MM.1S (cell line): ENCODE results near the gene FES.

Experiments
- DNase-seq: peaks from one replicate; pipeline ENCODE4 v3.0.0-alpha.2; 2015
- H2AFZ ChIP-seq: fragments of 300-600 bp; sonication (generic); 2 replicates; pipeline ENCODE4 v1.6.0; 2016; ENCODE audit warnings: antibody characterized with exemption, low read length
- H3F3A ChIP-seq: fragments of 300-600 bp; sonication (generic); 2 replicates; pipeline ENCODE4 v1.6.1; 2016; ENCODE audit warnings: mild to moderate bottlenecking, antibody characterized with exemption, low read length, moderate library complexity, mixed read lengths; ENCODE audit not compliant: insufficient read depth
- H3K27ac ChIP-seq: fragments of 300-600 bp; sonication (generic); 2 replicates; pipeline ENCODE4 v1.5.1; 2016; ENCODE audit warnings: mild to moderate bottlenecking, low read length
- H3K27me3 ChIP-seq: fragments of 300-600 bp; sonication (generic); replicated peaks from 2 replicates; pipeline ENCODE4 v1.6.0; 2016; ENCODE audit warnings: low read length; ENCODE audit not compliant: insufficient read depth
- H3K36me3 ChIP-seq: fragments of 300-600 bp; sonication (generic); replicated peaks from 2 replicates; pipeline ENCODE4 v1.6.1; 2016; ENCODE audit warnings: mild to moderate bottlenecking, low read length, mixed read lengths; ENCODE audit not compliant: insufficient read depth
- H3K4me1 ChIP-seq: fragments of 300-600 bp; sonication (generic); 2 replicates; pipeline ENCODE4 v1.6.1; 2016; ENCODE audit warnings: low read length, mixed read lengths
- H3K4me2 ChIP-seq: fragments of 300-600 bp; sonication (generic); 2 replicates; pipeline ENCODE4 v1.6.0; 2016; ENCODE audit warnings: low read depth, low read length
- H3K4me3 ChIP-seq: fragments of 300-600 bp; sonication (generic); 2 replicates; pipeline ENCODE4 v1.5.1; 2016; ENCODE audit warnings: low read length, mixed read lengths
- H3K79me2 ChIP-seq: fragments of 300-600 bp; sonication (generic); 2 replicates; pipeline ENCODE4 v1.6.1; 2016; ENCODE audit warnings: mixed run types, low read length, mixed read lengths
- H3K9ac ChIP-seq: fragments of 300-600 bp; sonication (generic); 2 replicates; pipeline ENCODE4 v1.6.1; 2016; ENCODE audit warnings: low read length, mixed read lengths
- H3K9me2 ChIP-seq: fragments of 300-600 bp; sonication (generic); replicated peaks from 2 replicates; pipeline ENCODE4 v1.6.1; 2016; ENCODE audit warnings: mild to moderate bottlenecking, low read length, mixed read lengths; ENCODE audit not compliant: insufficient read depth
- H3K9me3 ChIP-seq: fragments of 300-600 bp; sonication (generic); replicated peaks from 2 replicates; pipeline ENCODE4 v1.6.1; 2016; ENCODE audit warnings: mild to moderate bottlenecking, low read length, mixed read lengths; ENCODE audit not compliant: insufficient read depth
- H4K20me1 ChIP-seq: fragments of 300-600 bp; sonication (generic); 2 replicates; pipeline ENCODE4 v1.6.1; 2016; ENCODE audit warnings: mild to moderate bottlenecking, low read length, moderate library complexity, mixed read lengths; ENCODE audit not compliant: insufficient read depth
- EZH2 ChIP-seq: fragments of 300-600 bp; sonication (generic); optimal IDR thresholded peaks from 2 replicates; pipeline ENCODE3; 2017; ENCODE audit warnings: low read depth, mild to moderate bottlenecking, antibody characterized with exemption, low read length, mixed read lengths
- EZH2phosphoT487 ChIP-seq: fragments of 300-600 bp; sonication (generic); IDR thresholded peaks from 2 replicates; pipeline ENCODE4 v1.6.1; 2018; ENCODE audit warnings: antibody characterized with exemption, low read length
- TF ChIP-seq, protein P1 (sequence below): fragments of 300-600 bp; sonication (generic); IDR thresholded peaks from 2 replicates; pipeline ENCODE4 v1.5.1; 2016; ENCODE audit warnings: antibody characterized with exemption, low read length, mixed read lengths

The FES gene

DNA sequence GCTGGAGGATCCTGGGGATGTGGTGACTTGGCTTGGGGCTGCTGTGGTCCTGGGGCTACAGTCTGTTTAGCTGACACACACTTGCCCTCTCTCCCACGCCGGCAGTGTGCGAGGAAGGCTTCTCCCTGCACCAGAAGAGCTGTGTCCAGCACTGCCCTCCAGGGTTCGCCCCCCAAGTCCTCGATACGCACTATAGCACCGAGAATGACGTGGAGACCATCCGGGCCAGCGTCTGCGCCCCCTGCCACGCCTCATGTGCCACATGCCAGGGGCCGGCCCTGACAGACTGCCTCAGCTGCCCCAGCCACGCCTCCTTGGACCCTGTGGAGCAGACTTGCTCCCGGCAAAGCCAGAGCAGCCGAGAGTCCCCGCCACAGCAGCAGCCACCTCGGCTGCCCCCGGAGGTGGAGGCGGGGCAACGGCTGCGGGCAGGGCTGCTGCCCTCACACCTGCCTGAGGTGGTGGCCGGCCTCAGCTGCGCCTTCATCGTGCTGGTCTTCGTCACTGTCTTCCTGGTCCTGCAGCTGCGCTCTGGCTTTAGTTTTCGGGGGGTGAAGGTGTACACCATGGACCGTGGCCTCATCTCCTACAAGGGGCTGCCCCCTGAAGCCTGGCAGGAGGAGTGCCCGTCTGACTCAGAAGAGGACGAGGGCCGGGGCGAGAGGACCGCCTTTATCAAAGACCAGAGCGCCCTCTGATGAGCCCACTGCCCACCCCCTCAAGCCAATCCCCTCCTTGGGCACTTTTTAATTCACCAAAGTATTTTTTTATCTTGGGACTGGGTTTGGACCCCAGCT is 2.9 kb upstream of the FES start:
- H3K4me3 ChIP-seq, result no peak overlapping the region
- no peak overlapping the region for H3K27ac ChIP-seq
- no peak for DNase-seq
- no peaks in the 10 kb centered on the region for H3K27me3 ChIP-seq
- H3K79me2 ChIP-seq, result no peaks in the 10 kb centered on the region
- H4K20me1 ChIP-seq, result no peaks in the 10 kb centered on the region
- no peaks in the 10 kb centered on the region; the same call in 1 of the 2 replicates for H3F3A ChIP-seq
- no peak for TF ChIP-seq EZH2phosphoT487
- TF ChIP-seq, protein P1, sequence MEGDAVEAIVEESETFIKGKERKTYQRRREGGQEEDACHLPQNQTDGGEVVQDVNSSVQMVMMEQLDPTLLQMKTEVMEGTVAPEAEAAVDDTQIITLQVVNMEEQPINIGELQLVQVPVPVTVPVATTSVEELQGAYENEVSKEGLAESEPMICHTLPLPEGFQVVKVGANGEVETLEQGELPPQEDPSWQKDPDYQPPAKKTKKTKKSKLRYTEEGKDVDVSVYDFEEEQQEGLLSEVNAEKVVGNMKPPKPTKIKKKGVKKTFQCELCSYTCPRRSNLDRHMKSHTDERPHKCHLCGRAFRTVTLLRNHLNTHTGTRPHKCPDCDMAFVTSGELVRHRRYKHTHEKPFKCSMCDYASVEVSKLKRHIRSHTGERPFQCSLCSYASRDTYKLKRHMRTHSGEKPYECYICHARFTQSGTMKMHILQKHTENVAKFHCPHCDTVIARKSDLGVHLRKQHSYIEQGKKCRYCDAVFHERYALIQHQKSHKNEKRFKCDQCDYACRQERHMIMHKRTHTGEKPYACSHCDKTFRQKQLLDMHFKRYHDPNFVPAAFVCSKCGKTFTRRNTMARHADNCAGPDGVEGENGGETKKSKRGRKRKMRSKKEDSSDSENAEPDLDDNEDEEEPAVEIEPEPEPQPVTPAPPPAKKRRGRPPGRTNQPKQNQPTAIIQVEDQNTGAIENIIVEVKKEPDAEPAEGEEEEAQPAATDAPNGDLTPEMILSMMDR, result no peak
- TF ChIP-seq EZH2, result no peak
- no peak overlapping the region for H3K4me2 ChIP-seq
- H2AFZ ChIP-seq, result no peak overlapping the region
- H3K9ac ChIP-seq, result no peak overlapping the region
- no peaks in the 10 kb centered on the region for H3K36me3 ChIP-seq
- no peaks in the 10 kb centered on the region for H3K9me3 ChIP-seq
- no peaks in the 10 kb centered on the region for H3K4me1 ChIP-seq
- H3K9me2 ChIP-seq, result no peaks in the 10 kb centered on the region

DNA sequence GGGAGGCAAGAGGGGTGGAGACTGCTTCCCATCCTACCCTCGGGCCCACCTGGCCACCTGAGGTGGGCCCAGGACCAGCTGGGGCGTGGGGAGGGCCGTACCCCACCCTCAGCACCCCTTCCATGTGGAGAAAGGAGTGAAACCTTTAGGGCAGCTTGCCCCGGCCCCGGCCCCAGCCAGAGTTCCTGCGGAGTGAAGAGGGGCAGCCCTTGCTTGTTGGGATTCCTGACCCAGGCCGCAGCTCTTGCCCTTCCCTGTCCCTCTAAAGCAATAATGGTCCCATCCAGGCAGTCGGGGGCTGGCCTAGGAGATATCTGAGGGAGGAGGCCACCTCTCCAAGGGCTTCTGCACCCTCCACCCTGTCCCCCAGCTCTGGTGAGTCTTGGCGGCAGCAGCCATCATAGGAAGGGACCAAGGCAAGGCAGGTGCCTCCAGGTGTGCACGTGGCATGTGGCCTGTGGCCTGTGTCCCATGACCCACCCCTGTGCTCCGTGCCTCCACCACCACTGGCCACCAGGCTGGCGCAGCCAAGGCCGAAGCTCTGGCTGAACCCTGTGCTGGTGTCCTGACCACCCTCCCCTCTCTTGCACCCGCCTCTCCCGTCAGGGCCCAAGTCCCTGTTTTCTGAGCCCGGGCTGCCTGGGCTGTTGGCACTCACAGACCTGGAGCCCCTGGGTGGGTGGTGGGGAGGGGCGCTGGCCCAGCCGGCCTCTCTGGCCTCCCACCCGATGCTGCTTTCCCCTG is 2.2 kb upstream of the FES start:
- no peaks in the 10 kb centered on the region for H3K36me3 ChIP-seq
- no peaks in the 10 kb centered on the region for H4K20me1 ChIP-seq
- no peak overlapping the region for H3K4me2 ChIP-seq
- H3K4me3 ChIP-seq, result no peak overlapping the region
- no peak overlapping the region for H2AFZ ChIP-seq
- H3K9ac ChIP-seq, result no peak overlapping the region
- H3K4me1 ChIP-seq, result no peaks in the 10 kb centered on the region
- 0 out of 2 replicates have a peak, but pooled peaks cover under 1% of the 10 kb centered on the region for H3K27me3 ChIP-seq
- no peak for TF ChIP-seq EZH2
- TF ChIP-seq EZH2phosphoT487, result no peak
- TF ChIP-seq, protein P1, result no peak
- no peak overlapping the region for H3K27ac ChIP-seq
- no peaks in the 10 kb centered on the region; the same call in 1 of the 2 replicates for H3F3A ChIP-seq
- no peaks in the 10 kb centered on the region for H3K79me2 ChIP-seq
- no peaks in the 10 kb centered on the region for H3K9me2 ChIP-seq
- DNase-seq, result no peak
- no peaks in the 10 kb centered on the region for H3K9me3 ChIP-seq

DNA sequence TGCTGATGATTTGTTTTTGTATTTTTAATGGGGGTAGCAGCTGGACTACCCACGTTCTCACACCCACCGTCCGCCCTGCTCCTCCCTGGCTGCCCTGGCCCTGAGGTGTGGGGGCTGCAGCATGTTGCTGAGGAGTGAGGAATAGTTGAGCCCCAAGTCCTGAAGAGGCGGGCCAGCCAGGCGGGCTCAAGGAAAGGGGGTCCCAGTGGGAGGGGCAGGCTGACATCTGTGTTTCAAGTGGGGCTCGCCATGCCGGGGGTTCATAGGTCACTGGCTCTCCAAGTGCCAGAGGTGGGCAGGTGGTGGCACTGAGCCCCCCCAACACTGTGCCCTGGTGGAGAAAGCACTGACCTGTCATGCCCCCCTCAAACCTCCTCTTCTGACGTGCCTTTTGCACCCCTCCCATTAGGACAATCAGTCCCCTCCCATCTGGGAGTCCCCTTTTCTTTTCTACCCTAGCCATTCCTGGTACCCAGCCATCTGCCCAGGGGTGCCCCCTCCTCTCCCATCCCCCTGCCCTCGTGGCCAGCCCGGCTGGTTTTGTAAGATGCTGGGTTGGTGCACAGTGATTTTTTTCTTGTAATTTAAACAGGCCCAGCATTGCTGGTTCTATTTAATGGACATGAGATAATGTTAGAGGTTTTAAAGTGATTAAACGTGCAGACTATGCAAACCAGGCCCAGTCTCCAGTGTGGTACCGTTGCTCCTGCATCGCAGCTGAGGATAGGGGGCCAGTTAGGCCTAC is 1.4 kb upstream of the FES start:
- no peak overlapping the region for H3K27ac ChIP-seq
- no peak for DNase-seq
- no peaks in the 10 kb centered on the region for H3K4me1 ChIP-seq
- TF ChIP-seq EZH2, result no peak
- no peak for TF ChIP-seq EZH2phosphoT487
- TF ChIP-seq, protein P1, result no peak
- no peak overlapping the region for H3K4me2 ChIP-seq
- no peaks in the 10 kb centered on the region for H4K20me1 ChIP-seq
- H3K4me3 ChIP-seq, result no peak overlapping the region
- no peaks in the 10 kb centered on the region for H3K9me2 ChIP-seq
- no peak overlapping the region for H2AFZ ChIP-seq
- no peak overlapping the region for H3K9ac ChIP-seq
- H3K27me3 ChIP-seq, result peaks cover 7% of the 10 kb centered on the region; the same call in 1 of the 2 replicates
- no peaks in the 10 kb centered on the region; the same call in 1 of the 2 replicates for H3F3A ChIP-seq
- H3K36me3 ChIP-seq, result no peaks in the 10 kb centered on the region
- H3K9me3 ChIP-seq, result no peaks in the 10 kb centered on the region
- no peaks in the 10 kb centered on the region for H3K79me2 ChIP-seq
